Naive B cell (primary cell): ENCODE data around the gene UPF3A. TPM values are rescaled to one million over a fixed set of nuclear protein-coding genes. Genes with fewer than 3 reads are reported as not detected.

Experiments
- ATAC-seq, 2 donors: fragments of 150-1000 bp; cut with Tn5 transposase; 2 replicates each; pipeline ENCODE4 v1.10.0; 2021; ENCODE audit warnings: low read depth in 2 of 2, mild to moderate bottlenecking in 2 of 2, moderate library complexity in 2 of 2
- DNase-seq: peaks from one replicate; pipeline ENCODE4 v3.0.0; 2022
- H3K27ac Mint-ChIP-seq, 6 donors: one replicate each; pipeline ENCODE4 v1.8.0; 2020 to 2022; ENCODE audit warnings: mild to moderate bottlenecking in 6 of 6, mixed read lengths in 6 of 6, moderate library complexity in 5 of 6, inconsistent platforms in 2 of 6
- H3K27me3 Mint-ChIP-seq, 3 donors: one replicate each; pipeline ENCODE4 v1.8.0; 2021 to 2022; ENCODE audit warnings: mixed read lengths in 3 of 3, mild to moderate bottlenecking in 1 of 3
- H3K36me3 Mint-ChIP-seq, 2 donors: one replicate each; pipeline ENCODE4 v1.8.0; 2020 to 2022; ENCODE audit warnings: mixed read lengths in 2 of 2, inconsistent platforms in 1 of 2, mild to moderate bottlenecking in 1 of 2
- H3K4me1 Mint-ChIP-seq, 3 donors: one replicate each; pipeline ENCODE4 v1.8.0; 2020 to 2022; ENCODE audit warnings: mixed read lengths in 3 of 3, inconsistent platforms in 1 of 3, mild to moderate bottlenecking in 1 of 3, moderate library complexity in 1 of 3
- H3K4me3 Mint-ChIP-seq, 8 donors: one replicate each; pipeline ENCODE4 v1.8.0; 2020 to 2022; ENCODE audit warnings: mild to moderate bottlenecking in 8 of 8, mixed read lengths in 8 of 8, moderate library complexity in 8 of 8, inconsistent platforms in 2 of 8
- H3K9me3 Mint-ChIP-seq, 7 donors: one replicate each; pipeline ENCODE4 v1.8.0; 2020 to 2022; ENCODE audit warnings: mixed read lengths in 7 of 7, mild to moderate bottlenecking in 5 of 7, inconsistent platforms in 2 of 7, moderate library complexity in 1 of 7
- polyA plus RNA-seq, 6 donors: library from polyadenylated mRNA; unstranded; fragments of 300-500 nt; fragmentation: Illumina TruSeq; gene quantifications; one replicate each; pipeline ENCODE4 v1.2.3, GENCODE V29; 2021; ENCODE audit warnings: low read depth in 6 of 6

Gene UPF3A
- polyA plus RNA-seq, 6 donors from 2014 or later = 17.0 to 26.8 (median 23.0) TPM

DNA sequence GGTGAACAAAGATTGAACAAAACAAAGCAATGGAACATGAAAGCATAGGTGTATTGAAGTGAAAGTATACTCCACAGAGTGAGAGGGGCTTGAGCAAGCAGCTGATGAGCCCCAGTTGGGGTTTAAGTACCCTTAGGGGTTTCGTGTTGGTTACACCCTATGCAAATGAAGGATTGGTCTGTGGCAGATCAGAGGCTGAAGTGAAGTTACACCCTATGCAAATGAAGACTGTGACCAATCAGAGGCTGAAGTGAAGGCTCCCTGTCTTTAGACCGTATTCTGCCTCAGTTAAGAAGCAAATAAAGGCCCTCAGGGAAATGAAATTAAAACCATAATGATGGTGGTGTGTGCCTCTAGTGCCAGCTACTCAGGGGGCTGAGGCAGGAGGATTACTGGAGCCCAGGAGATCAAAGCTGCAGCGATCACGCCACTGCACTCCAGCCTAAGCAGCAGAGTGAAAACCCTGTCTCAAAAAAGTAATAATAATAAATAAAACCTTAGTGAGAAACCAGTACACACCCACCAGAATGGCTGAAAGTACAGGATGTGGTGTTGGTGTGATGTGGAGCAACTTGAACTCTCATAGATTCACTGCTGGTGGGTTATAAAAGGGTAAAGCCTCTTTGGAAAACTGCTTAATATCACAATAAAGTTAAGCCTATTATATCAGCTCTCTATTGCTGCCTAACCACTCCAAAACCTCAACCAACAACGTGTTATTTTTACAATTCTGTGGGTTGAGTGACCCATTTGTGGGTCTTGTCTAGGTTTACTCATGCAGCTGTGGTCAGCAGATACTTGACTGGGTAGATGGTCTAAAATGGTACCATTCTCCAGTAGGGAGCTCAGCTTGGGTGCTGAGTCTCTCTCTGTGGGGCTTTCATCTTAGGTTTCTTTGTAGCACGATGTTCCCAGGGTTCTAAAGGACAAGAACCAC is 12.8 kb upstream of the UPF3A start:
- Mint-ChIP-seq H3K9me3 (peaks cover 0 to 3% (median 0%) of the 10 kb centered on the region in 7 donors), H3K36me3 (peaks cover 20 to 24% of the 10 kb centered on the region in 2 donors), H3K4me3 (peak overlapping the region in 1 of 8 donors; percentile 41), H3K4me1 (peaks cover 8 to 15% (median 13%) of the 10 kb centered on the region in 3 donors), H3K27me3 (no peaks in the 10 kb centered on the region), H3K27ac (peak overlapping the region in 4 of 6 donors; percentile 59 to 88 (median 66))
- peak in 1 of 2 donors; percentile 20 for ATAC-seq
- DNase-seq = no peak

DNA sequence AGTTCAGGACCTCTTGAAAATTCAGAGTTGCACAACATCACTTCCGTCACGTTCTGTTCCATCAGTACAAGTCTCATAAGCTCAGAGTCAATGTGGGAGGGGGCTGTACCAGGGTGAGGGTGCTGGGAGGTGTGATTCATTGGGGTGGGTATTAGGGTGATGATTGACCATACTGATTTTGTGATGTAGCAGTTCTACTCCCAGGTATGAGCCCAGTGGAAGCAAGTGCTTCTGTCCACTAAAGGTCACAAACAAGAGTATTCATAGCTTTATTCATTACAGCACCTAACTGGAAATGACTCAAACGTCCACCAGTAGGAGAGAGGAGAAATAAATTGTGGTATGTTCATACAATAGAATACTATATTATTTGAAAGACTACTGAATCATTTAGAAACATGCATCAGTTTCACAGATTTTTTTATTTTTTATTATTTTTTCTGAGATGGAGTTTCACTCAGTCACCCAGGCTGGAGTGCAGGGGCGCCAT is 12.1 kb upstream of the UPF3A start:
- Mint-ChIP-seq H3K4me3 (no peak overlapping the region), H3K27me3 (no peaks in the 10 kb centered on the region), H3K36me3 (peaks cover 20 to 24% of the 10 kb centered on the region in 2 donors), H3K4me1 (peaks cover 5 to 10% (median 8%) of the 10 kb centered on the region in 3 donors), H3K27ac (peak overlapping the region in 2 of 6 donors; percentile 59 to 67), H3K9me3 (peaks cover 0 to 3% (median 0%) of the 10 kb centered on the region in 7 donors)
- DNase-seq (no peak), ATAC-seq (no peak)

DNA sequence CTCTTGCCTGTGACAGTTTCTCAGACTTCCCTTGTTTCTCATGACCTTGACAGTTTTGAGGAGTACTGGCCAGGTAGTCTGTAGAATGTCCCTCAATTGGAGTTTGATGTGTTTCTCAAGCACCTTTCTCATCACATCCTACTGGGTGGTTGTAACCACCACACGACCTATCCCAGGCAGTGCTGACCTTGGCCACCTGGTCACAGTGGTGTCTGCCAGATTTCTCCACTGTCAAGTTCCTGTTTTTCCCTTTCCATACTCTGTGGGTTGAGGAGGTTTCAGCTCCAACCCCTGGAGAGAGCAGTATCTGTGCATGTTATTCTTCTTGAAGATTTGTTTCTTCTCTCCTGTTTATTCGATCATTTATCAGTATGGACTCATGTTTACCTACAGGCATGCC is 8.4 kb upstream of the UPF3A start:
- Mint-ChIP-seq H3K4me3 (no peak overlapping the region), H3K27me3 (no peaks in the 10 kb centered on the region), H3K9me3 (peaks cover 0 to 3% (median 0%) of the 10 kb centered on the region in 7 donors), H3K4me1 (peaks cover 4 to 8% (median 7%) of the 10 kb centered on the region in 3 donors), H3K27ac (no peak overlapping the region), H3K36me3 (peaks cover 16 to 23% of the 10 kb centered on the region in 2 donors)
- ATAC-seq (no peak), DNase-seq (no peak)

DNA sequence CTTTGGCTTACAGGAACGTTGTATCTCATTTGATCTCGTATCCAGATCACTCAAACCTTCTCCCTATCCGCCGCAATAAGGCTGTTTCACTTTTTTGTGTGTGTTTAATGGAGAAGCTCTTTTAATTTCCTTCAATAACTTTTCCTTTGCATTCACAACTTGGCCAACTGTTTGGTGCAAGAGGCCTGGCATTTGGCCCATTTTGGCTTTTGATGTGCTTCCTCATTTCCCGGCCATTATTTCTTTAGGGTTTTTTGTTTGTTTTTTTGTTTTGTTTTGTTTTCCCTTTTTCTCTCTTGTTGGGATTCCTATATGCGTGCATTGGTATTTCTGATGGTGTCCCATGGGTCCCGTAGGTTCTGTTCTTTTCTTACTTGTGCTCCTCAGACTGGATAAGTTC is 6.1 kb upstream of the UPF3A start:
- Mint-ChIP-seq H3K36me3 (peaks cover 11 to 13% of the 10 kb centered on the region in 2 donors), H3K4me3 (no peak overlapping the region), H3K27me3 (no peaks in the 10 kb centered on the region), H3K4me1 (peaks cover 6 to 13% (median 9%) of the 10 kb centered on the region in 3 donors), H3K27ac (peak overlapping the region in 1 of 6 donors; percentile 13), H3K9me3 (no peaks in the 10 kb centered on the region)
- ATAC-seq = no peak
- DNase-seq = no peak

DNA sequence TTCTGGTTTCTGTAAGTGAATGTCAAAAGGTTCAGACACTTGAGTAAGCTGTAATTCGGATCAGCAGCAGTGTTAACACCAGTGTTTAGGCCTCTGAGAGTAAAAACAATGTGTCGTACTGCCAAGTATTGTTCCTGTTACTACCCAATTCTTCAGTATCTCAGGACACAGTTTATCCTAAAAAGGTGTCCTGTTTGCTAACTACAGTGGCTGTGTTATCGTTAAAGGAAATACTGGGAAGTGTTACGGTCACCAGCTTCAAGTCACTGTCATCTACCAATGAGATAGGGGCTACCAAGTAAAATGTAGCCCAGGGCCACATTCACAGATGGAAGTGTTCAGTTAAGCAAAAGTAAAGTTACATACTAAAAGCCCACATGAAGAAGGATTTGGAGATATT is 2.3 kb upstream of the UPF3A start:
- H3K9me3 Mint-ChIP-seq = no peaks in the 10 kb centered on the region
- DNase-seq (no peak), ATAC-seq (no peak)
- H3K4me1 Mint-ChIP-seq = peaks cover 19 to 31% (median 23%) of the 10 kb centered on the region in 3 donors
- H3K4me3 Mint-ChIP-seq = peak overlapping the region in 2 of 8 donors; percentile 95 to 97
- no peaks in the 10 kb centered on the region for H3K36me3 Mint-ChIP-seq
- peak overlapping the region in 2 of 6 donors; percentile 45 to 94 for H3K27ac Mint-ChIP-seq
- no peaks in the 10 kb centered on the region for H3K27me3 Mint-ChIP-seq

DNA sequence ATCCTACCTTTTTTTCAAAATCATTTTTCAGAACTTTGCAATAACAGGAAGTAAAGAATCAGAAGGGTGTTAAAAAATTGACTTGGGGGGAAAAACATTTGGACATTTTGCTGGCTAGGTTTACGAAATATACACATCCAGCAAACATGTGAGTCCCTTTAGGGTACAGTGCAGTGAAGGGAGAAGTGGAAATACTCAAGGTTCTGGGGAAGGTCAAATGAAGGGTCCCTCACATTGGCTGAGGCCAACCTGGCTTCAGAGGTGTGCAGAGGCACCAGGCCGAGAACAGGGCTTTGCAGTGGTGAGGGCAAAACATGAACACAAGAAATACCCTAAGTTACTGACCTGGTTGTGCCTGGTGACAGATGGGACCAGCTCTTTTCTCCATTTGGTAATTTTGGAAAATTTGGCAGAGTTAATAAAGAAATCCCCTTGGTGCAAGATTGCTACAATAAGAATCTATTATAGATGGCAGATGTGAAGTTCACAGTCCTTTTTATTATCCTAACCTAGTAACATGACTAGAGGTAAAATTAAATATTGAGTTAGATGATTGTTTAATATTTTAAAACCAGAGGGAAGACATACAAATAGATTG is 1.5 kb upstream of the UPF3A start:
- ATAC-seq = no peak
- Mint-ChIP-seq H3K4me1 (peaks cover 20 to 35% (median 27%) of the 10 kb centered on the region in 3 donors), H3K27ac (peak overlapping the region; percentile 45 to 98 (median 93)), H3K4me3 (peak overlapping the region; percentile 50 to 97 (median 94)), H3K36me3 (no peaks in the 10 kb centered on the region), H3K27me3 (no peaks in the 10 kb centered on the region), H3K9me3 (no peaks in the 10 kb centered on the region)
- DNase-seq = no peak

DNA sequence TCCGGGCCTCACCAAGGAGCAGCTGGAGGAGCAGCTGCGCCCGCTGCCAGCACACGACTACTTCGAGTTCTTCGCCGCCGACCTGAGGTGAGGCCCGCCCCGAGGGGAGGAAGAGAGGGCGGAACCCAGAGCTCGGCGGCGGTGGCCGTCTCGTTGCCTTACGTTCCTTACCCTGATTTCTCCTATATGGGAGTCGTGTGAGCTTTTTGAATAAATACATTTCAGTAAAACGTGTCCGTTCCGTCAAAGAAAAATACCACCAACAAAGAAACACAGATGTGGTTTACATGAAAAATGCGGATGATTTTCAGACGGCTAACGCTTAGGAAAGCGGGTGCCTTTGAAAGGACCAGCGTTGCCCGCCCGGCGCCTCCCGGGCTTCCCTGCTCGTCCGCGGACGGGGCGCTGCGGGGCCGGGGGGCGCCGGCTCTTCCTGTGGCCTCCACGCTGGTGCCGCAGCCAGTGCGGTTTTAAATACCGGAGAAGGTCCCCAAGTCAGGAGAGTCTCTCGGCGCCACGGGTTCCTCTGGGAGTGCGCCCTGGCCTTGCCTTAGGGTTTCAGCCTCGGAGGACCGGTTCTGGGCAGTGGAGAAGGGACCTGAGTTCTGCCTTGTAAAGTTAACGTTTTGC is 755 bp downstream of the UPF3A start:
- no peaks in the 10 kb centered on the region for H3K27me3 Mint-ChIP-seq
- H3K4me3 Mint-ChIP-seq = peak overlapping the region; percentile 90 to 96 (median 93)
- ATAC-seq (peak; percentile 65 to 67), DNase-seq (peak; percentile 80)
- H3K36me3 Mint-ChIP-seq = peaks cover 7 to 11% of the 10 kb centered on the region in 2 donors
- H3K27ac Mint-ChIP-seq = peak overlapping the region in 5 of 6 donors; percentile 90 to 97 (median 96)
- H3K4me1 Mint-ChIP-seq = peaks cover 25 to 44% (median 31%) of the 10 kb centered on the region in 3 donors
- H3K9me3 Mint-ChIP-seq = no peaks in the 10 kb centered on the region

DNA sequence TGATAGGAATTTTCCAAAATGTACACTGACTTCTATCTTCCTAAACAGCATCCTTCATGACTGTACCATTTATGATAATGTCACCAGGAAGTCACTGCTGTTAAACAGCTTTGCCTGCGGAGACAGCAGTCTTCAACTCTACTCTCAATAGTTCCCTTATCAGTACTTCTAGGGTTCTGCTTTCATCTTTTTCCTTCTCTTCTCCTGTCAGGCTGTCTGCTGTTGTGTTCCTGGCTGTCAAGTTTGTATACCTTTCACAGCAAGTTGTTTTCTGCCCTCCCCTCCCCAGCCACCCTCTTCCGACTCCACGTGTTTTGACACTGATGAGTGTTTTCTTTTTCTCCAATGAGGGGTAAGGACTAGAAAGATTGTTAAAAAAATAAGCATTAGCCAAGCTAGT is 2.2 kb downstream of the UPF3A start:
- peak overlapping the region in 1 of 6 donors; percentile 34 for H3K27ac Mint-ChIP-seq
- H3K36me3 Mint-ChIP-seq = peaks cover 13 to 24% of the 10 kb centered on the region in 2 donors
- DNase-seq (no peak), ATAC-seq (no peak)
- peak overlapping the region in 7 of 8 donors; percentile 6 to 81 (median 71) for H3K4me3 Mint-ChIP-seq
- no peaks in the 10 kb centered on the region for H3K9me3 Mint-ChIP-seq
- H3K4me1 Mint-ChIP-seq = peaks cover 31 to 46% (median 32%) of the 10 kb centered on the region in 3 donors
- H3K27me3 Mint-ChIP-seq = no peaks in the 10 kb centered on the region

DNA sequence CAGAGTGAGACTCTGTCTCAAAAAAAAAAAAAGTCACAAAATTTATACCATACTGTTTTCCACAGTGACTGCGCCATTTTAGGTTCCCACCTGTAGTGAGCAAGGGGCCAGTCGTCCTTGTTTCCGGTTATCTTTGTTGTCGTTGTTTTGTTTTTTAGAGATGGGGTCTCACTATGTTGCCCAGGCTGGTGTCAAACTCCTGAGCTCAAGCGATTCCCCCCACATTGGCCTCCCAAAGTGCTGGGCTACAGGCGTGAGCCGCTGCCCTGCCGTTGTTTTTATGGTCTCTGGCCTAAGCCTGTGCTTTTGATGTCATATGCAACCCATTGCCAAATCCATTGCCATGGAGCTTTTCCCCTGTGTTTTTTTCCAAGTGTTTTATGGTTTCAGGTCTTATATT is 3.3 kb downstream of the UPF3A start:
- Mint-ChIP-seq H3K4me3 (peak overlapping the region in 1 of 8 donors; percentile 74), H3K36me3 (peaks cover 14 to 27% of the 10 kb centered on the region in 2 donors), H3K27ac (peak overlapping the region in 1 of 6 donors; percentile 37), H3K27me3 (no peaks in the 10 kb centered on the region), H3K4me1 (peaks cover 29 to 49% (median 31%) of the 10 kb centered on the region in 3 donors), H3K9me3 (no peaks in the 10 kb centered on the region)
- ATAC-seq (no peak), DNase-seq (no peak)

DNA sequence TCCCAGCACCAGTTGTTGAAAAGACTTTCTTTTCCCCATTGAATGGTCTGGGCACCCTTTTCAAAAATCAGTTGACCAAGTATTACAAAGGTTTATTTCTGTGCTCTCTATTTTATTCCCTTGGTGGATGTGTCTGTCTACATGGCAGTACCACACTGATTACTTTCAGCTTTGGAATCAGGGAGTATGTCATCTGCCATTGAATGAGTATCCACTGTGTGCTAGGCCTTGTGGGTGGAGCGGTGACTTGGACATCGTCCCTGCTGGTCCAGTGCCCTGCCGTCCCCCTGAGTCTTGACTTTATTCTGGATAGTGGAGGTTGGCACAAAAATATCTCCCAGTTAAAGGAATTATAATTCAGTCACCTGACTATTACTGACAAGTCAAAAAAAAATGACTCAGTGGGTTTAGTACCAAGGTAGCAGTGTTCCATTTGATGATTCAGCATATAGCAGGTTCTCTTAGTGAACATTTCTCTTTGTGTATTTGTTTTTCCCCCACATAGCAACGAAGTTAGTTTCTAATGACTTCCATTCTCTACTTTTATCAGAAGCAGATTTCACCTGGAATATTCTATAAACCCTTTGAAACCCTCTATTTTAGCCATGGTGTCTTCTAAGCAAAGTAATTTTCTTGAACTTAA is 3.9 kb downstream of the UPF3A start:
- H3K27ac Mint-ChIP-seq = no peak overlapping the region
- H3K27me3 Mint-ChIP-seq = no peaks in the 10 kb centered on the region
- peaks cover 23 to 43% (median 28%) of the 10 kb centered on the region in 3 donors for H3K4me1 Mint-ChIP-seq
- ATAC-seq (no peak), DNase-seq (no peak)
- H3K36me3 Mint-ChIP-seq = peaks cover 14 to 27% of the 10 kb centered on the region in 2 donors
- no peaks in the 10 kb centered on the region for H3K9me3 Mint-ChIP-seq
- H3K4me3 Mint-ChIP-seq = peak overlapping the region in 1 of 8 donors; percentile 74

DNA sequence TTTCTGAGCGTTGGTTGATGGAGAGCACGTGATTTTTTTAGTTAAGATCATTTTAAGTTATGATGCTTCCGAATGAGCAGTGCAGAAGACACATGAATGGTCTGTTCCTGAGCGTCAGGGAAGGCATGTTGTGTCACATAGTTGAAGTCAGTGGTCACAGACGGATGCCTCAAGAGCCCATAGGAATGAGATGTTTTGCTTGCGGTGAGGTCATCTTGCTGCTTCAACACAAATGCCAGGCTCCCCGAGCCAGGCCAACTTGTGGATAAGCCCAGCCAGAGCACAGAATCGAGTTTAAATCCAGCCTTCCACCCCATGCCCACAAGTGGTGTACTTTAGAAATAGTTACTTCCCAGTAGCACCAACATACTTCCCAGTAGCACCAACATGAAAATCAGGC is 5.4 kb downstream of the UPF3A start:
- H3K36me3 Mint-ChIP-seq = peaks cover 14 to 33% of the 10 kb centered on the region in 2 donors
- no peaks in the 10 kb centered on the region for H3K27me3 Mint-ChIP-seq
- H3K4me3 Mint-ChIP-seq = peak overlapping the region in 1 of 8 donors; percentile 42
- ATAC-seq (no peak), DNase-seq (no peak)
- H3K4me1 Mint-ChIP-seq = peaks cover 17 to 35% (median 22%) of the 10 kb centered on the region in 3 donors
- no peaks in the 10 kb centered on the region for H3K9me3 Mint-ChIP-seq
- peak overlapping the region in 1 of 6 donors; percentile 47 for H3K27ac Mint-ChIP-seq

DNA sequence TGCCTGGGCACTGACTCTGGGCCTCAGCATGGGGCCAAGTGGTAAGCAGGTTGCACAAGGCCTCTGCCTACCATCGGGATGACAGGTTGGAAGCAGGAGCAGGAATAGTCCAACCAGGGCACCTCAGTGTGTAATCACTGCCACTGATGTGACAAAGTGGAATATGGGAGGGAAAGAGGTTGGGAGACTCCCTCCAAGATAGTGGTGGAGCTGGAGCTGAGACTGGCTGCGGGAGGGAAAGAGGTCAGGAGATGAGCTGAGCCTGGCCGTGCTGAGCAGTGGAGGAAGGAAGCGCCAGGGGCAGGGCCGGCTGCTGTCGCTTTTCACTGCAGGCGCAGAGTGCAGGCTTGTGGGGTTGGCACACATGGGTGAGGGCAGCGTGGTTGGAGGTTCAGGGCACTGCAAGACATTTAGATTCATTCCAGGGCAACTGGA is 6.8 kb downstream of the UPF3A start:
- Mint-ChIP-seq H3K27me3 (no peaks in the 10 kb centered on the region), H3K36me3 (peaks cover 14 to 38% of the 10 kb centered on the region in 2 donors), H3K27ac (peak overlapping the region in 2 of 6 donors; percentile 44), H3K4me1 (peaks cover 17 to 28% (median 22%) of the 10 kb centered on the region in 3 donors), H3K9me3 (no peaks in the 10 kb centered on the region), H3K4me3 (no peak overlapping the region)
- no peak for ATAC-seq
- no peak for DNase-seq
